Peyer's patch (tissue), 4 donors: ENCODE results near the gene ZNF608.

ENCODE experiments used
- POLR2A ChIP-seq, 2 donors: fragments of 450-650 bp; IDR thresholded peaks; one replicate each; pipeline ENCODE4 v1.5.1; 2017; ENCODE audit warnings: antibody characterized with exemption in 2 of 2, mild to moderate bottlenecking in 2 of 2, moderate library complexity in 2 of 2
- TF ChIP-seq, protein P1 (sequence below), 6 experiments: fragments of 450-650 bp in 4 of 6; fragments of 200-600 bp in 2 of 6; sonication (generic) in 1 of 6; IDR thresholded peaks; one replicate each; pipeline ENCODE4 v1.5.1; 2017 to 2019; ENCODE audit warnings: antibody characterized with exemption in 6 of 6, mild to moderate bottlenecking in 3 of 6, moderate library complexity in 1 of 6

DNA sequence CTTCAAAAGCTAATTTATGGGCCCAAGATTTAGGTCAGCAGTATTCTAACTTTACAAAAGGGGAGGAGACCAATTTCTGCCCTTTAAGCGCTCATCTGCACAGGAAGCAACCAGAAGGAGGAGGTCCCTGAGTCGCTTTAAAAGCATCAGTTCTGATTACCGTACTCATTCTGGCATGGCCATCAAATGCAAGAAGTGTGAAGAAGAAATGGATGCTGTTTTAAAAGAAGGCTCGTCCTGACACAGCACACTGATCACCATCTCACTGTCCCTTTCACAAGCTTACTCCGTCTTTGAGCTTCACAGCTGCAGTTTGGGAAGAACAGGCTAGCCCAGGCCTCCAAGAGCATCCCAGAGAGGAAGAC lies 17.5 kb downstream of the ZNF608 start:
- TF ChIP-seq, protein P1, sequence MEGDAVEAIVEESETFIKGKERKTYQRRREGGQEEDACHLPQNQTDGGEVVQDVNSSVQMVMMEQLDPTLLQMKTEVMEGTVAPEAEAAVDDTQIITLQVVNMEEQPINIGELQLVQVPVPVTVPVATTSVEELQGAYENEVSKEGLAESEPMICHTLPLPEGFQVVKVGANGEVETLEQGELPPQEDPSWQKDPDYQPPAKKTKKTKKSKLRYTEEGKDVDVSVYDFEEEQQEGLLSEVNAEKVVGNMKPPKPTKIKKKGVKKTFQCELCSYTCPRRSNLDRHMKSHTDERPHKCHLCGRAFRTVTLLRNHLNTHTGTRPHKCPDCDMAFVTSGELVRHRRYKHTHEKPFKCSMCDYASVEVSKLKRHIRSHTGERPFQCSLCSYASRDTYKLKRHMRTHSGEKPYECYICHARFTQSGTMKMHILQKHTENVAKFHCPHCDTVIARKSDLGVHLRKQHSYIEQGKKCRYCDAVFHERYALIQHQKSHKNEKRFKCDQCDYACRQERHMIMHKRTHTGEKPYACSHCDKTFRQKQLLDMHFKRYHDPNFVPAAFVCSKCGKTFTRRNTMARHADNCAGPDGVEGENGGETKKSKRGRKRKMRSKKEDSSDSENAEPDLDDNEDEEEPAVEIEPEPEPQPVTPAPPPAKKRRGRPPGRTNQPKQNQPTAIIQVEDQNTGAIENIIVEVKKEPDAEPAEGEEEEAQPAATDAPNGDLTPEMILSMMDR (IDR thresholded peaks at IDR 0.05), result no peak
- no peak for TF ChIP-seq POLR2A (IDR thresholded peaks at IDR 0.05)
